KBM-7 (cell line): ENCODE measurements around the gene ARVCF.
A peak's percentile ranks its signal among the peaks of the same experiment; 100 is the strongest.

Experiments used
- DNase-seq: peaks from one replicate; pipeline ENCODE4 v3.0.0-alpha.2; 2015
- in situ Hi-C: fragments of 300-500 bp; cut with MboI; formaldehyde crosslinking; loops from 2 replicates; pipeline ENCODE4 v1.14.3; 2020; ENCODE audit warnings: low sequenced_read_pairs, low pct_unique_long_range_greater_than_20kb, mixed read lengths

Gene ARVCF

GRCh38 chr22:20034143-20034542, 17.5 kb upstream of the ARVCF start:
- DNase-seq = no peak
- in situ Hi-C loops = no loop called here

- in situ Hi-C loops = no loop called here
- DNase-seq = no peak
These were observed 16.6 kb upstream of the ARVCF start for GRCh38 chr22:20033045-20033706.

- in situ Hi-C loops = no loop called here
- DNase-seq = no peak
These were observed 15.9 kb upstream of the ARVCF start for GRCh38 chr22:20032407-20032991.

- no peak for DNase-seq
- in situ Hi-C loops = no loop called here
These were observed 15.2 kb upstream of the ARVCF start for GRCh38 chr22:20031732-20032406.

GRCh38 chr22:20029550-20030225, 13.1 kb upstream of the ARVCF start:
- no peak for DNase-seq
- in situ Hi-C loops = no loop called here

GRCh38 chr22:20028855-20029549, 12.4 kb upstream of the ARVCF start:
- in situ Hi-C loops = no loop called here
- DNase-seq = no peak

- in situ Hi-C loops = no loop called here
- no peak for DNase-seq
These were observed 11.6 kb upstream of the ARVCF start for GRCh38 chr22:20027966-20028854.

GRCh38 chr22:20026996-20027601, 10.5 kb upstream of the ARVCF start:
- in situ Hi-C loops = no loop called here
- no peak for DNase-seq

GRCh38 chr22:20026204-20026908, 9.7 kb upstream of the ARVCF start:
- in situ Hi-C loops = no loop called here
- DNase-seq = no peak

GRCh38 chr22:20025401-20026203, 9.0 kb upstream of the ARVCF start:
- no peak for DNase-seq
- in situ Hi-C loops = no loop called here

GRCh38 chr22:20024650-20025397, 8.2 kb upstream of the ARVCF start:
- no peak for DNase-seq
- in situ Hi-C loops = loop anchor here (25.0 kb wide), 1 partner anchor 113 kb away; no protein-coding TSS in a partner anchor

- in situ Hi-C loops = loop anchor here (25.0 kb wide), 1 partner anchor 112 kb away; no protein-coding TSS in a partner anchor
- no peak for DNase-seq
These were observed 7.6 kb upstream of the ARVCF start for GRCh38 chr22:20024225-20024624.

GRCh38 chr22:20022978-20023613, 6.5 kb upstream of the ARVCF start:
- in situ Hi-C loops = loop anchor here (25.0 kb wide), 1 partner anchor 111 kb away; no protein-coding TSS in a partner anchor
- peak; percentile 49 for DNase-seq

- no peak for DNase-seq
- in situ Hi-C loops = loop anchor here (25.0 kb wide), 1 partner anchor 110 kb away; no protein-coding TSS in a partner anchor
These were observed 5.8 kb upstream of the ARVCF start for GRCh38 chr22:20022231-20022977.
